Endothelial cell of umbilical vein (primary cell): ENCODE results near the gene RPS6KA4.

Experiments used
- CTCF ChIP-seq, 2 donors: IDR thresholded peaks; 1 replicate in 1 of 2; 2 replicates in 1 of 2; pipeline ENCODE4 v1.5.1; 2011; ENCODE audit warnings: low read length in 2 of 2, mild to moderate bottlenecking in 2 of 2, moderate library complexity in 2 of 2, control low read depth in 1 of 2, inconsistent platforms in 1 of 2, low read depth in 1 of 2; ENCODE audit not compliant: insufficient read depth in 1 of 2; ENCODE audit errors: extremely low read depth in 1 of 2
- POLR2A ChIP-seq: IDR thresholded peaks from 2 replicates; pipeline ENCODE4 v1.6.1; 2012; ENCODE audit warnings: low read depth, mild to moderate bottlenecking, control low read depth, low read length
- POLR2AphosphoS5 ChIP-seq: IDR thresholded peaks from 2 replicates; pipeline ENCODE4 v1.6.1; 2012; ENCODE audit warnings: low read depth, mild to moderate bottlenecking, control low read depth, low read length, moderate library complexity; ENCODE audit not compliant: insufficient read depth

GRCh38 chr11:64321533-64321932 is 37.4 kb upstream of the RPS6KA4 start:
- no peak for TF ChIP-seq CTCF (IDR thresholded peaks at IDR 0.05; ENCODE audit: extremely low read depth in 1 of 2, insufficient read depth in 1 of 2, low read depth in 1 of 2, low read length in 2 of 2)
- no peak for TF ChIP-seq POLR2A
- no peak for TF ChIP-seq POLR2AphosphoS5
